GM10266 (cell line): ENCODE measurements around the gene KATNAL1.
"Not testable (repeated sequence)": the region's sequence is repeated elsewhere in the genome, so short reads cannot be mapped to it uniquely, and the experiment has no call there.

Source experiments
- DNase-seq: peaks from one replicate; pipeline ENCODE4 v3.0.0; 2012; ENCODE audit errors: extremely low spot score
- CTCF ChIP-seq: IDR thresholded peaks from 2 replicates; pipeline ENCODE4 v1.5.1; 2012; ENCODE audit warnings: mild to moderate bottlenecking, low read depth; ENCODE audit not compliant: control insufficient read depth, insufficient read depth; ENCODE audit errors: missing control alignments

The KATNAL1 gene

DNA sequence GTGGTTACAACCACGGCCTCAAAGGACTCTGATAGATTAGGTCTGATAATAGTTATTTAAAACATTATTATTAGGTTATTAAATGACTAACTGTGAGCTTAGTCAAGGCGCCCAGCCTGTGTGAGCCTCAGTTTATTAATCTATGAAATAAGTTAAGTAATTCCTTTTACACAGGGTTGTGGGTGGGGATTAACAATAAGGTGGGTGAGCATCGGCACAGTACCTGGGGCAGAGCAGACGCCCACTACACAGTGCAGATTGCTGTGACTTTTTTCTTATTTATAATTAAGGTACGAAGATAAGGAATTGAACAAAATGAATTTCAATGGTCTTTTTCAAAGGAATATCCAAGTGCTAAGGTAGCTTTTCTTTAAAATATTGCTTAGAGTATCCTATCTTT lies 132.2 kb downstream of the KATNAL1 start:
- no peak for TF ChIP-seq CTCF
- DNase-seq, result no peak

GRCh38 chr13:30174250-30174649 lies 133.1 kb downstream of the KATNAL1 start:
- DNase-seq, result not testable (repeated sequence)

DNA sequence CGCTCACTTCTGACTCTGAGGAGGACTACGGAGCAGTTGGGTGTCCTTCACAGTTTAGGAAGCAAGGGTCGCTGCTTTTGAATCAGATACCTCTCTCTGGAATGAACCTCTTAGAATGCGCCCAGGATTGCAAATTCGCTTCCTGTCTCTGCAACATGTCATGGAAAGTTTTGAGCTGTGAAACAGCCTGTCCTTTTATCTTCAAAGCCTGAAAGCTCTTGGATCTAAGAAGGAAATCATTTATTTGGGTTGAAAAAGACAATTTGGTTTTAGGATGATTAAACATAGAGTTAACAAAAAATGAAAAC lies 134.1 kb downstream of the KATNAL1 start:
- no peak for TF ChIP-seq CTCF
- DNase-seq, result no peak

DNA sequence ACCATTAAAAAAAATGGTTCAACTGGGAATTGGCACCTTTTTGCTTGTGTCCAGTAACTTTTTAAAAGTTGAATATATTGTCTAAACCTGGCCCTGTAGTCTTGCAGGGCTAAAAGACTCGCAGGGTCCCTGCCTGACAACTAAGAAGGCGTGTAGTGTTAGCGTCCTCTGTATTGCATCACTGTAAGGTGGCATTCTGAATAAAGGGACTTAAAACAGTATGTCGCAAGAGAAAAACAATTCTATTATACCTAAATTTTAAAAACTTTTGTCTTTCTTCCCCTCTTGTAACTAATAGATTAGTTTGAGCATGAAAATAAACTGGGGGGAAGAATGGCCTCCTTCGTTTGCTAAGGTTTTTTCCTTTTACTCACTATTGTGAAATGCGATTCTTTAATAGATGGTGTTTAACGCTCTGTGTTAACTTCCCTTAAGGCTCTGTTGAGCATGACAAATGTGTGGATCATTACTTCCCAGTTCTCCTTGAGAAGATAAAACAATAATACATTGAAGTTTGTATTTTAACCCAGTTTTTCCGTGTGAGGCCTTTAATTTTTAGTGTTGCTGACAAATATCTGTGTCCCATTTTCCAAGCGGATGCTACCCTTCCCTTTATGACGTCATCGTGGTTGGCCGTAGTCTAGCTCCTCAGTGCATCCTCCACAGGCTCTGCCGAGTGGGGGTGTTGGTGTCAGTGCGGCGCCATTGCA lies 134.6 kb downstream of the KATNAL1 start:
- TF ChIP-seq CTCF, result no peak
- no peak for DNase-seq

DNA sequence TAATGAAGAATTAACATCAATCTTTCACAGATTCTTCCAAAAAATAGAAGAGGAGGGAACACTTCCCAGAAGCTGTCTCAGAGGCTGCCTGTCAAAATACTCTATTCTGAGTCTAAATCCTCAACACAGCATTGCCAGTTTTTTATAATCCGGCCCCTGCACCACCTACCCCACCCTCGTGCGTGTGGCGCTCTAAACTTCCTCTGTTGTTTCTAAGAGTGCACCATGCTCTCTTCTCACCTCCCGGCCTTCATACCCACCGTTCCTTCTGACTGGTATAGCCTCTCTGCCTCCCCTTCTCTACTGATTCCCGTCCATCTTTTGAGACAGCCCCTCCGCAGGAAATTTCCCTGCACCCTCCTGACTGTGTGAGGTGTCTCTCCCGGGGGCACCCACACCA lies 136.8 kb downstream of the KATNAL1 start:
- no peak for TF ChIP-seq CTCF
- DNase-seq, result no peak

- DNase-seq, result no peak
- no peak for TF ChIP-seq CTCF
These were observed 137.9 kb downstream of the KATNAL1 start for GRCh38 chr13:30169442-30169841.

- DNase-seq, result no peak
These were observed 141.6 kb downstream of the KATNAL1 start for GRCh38 chr13:30165796-30166195.

More at GRCh38 chr13:30165796-30166195, 141.6 kb downstream of the KATNAL1 start:
- TF ChIP-seq CTCF, result no peak
